Sigmoid colon (tissue), 7 donors: ENCODE measurements around the gene JAM2. TPM values are rescaled to one million over a fixed set of nuclear protein-coding genes. Genes with fewer than 3 reads are reported as not detected.

Source experiments
- DNase-seq: peaks from one replicate; pipeline ENCODE4 v3.0.0-alpha.2; 2019
- H3K27ac ChIP-seq, 4 donors: fragments of 200-600 bp; sonication (generic); one replicate each; pipeline ENCODE4 v1.5.1; 2016 to 2019; ENCODE audit warnings: mild to moderate bottlenecking in 1 of 4
- H3K27me3 ChIP-seq, 3 donors: fragments of 200-600 bp; sonication (generic); one replicate each; pipeline ENCODE4 v1.5.1; 2019; ENCODE audit warnings: mild to moderate bottlenecking in 1 of 3
- H3K36me3 ChIP-seq, 4 donors: fragments of 200-600 bp; sonication (generic); one replicate each; pipeline ENCODE4 v1.5.1; 2016 to 2019
- H3K4me1 ChIP-seq, 4 donors: fragments of 200-600 bp; sonication (generic); one replicate each; pipeline ENCODE4 v1.5.1; 2017 to 2019
- H3K4me3 ChIP-seq, 4 donors: fragments of 200-600 bp; sonication (generic); one replicate each; pipeline ENCODE4 v1.5.1; 2017 to 2019; ENCODE audit warnings: mild to moderate bottlenecking in 2 of 4, moderate library complexity in 1 of 4
- H3K9me3 ChIP-seq, 4 donors: fragments of 200-600 bp in 3 of 4; sonication (generic) in 3 of 4; one replicate each; pipeline versions ENCODE4 v1.5.1 to v1.6.1; 2013 to 2019
- EP300 ChIP-seq, 4 donors: sonication (generic); formaldehyde crosslinking; IDR thresholded peaks; one replicate each; pipeline ENCODE4 v1.6.1; 2017; ENCODE audit warnings: antibody characterized with exemption in 4 of 4
- POLR2A ChIP-seq, 2 donors: fragments of 450-650 bp; IDR thresholded peaks; one replicate each; pipeline ENCODE4 v1.6.1; 2016; ENCODE audit warnings: antibody characterized with exemption in 2 of 2, mild to moderate bottlenecking in 2 of 2, moderate library complexity in 2 of 2
- POLR2AphosphoS5 ChIP-seq, 4 donors: sonication (generic); formaldehyde crosslinking; IDR thresholded peaks; one replicate each; pipeline ENCODE4 v1.6.1; 2017; ENCODE audit warnings: antibody characterized with exemption in 4 of 4
- WGBS, 2 donors: extraction: QIAGEN DNeasy Blood & Tissue Kit; methylation state at CpG; one replicate each; pipeline ENCODE4 v1.1.7; 2013; 5-methylcytosine and 5-hydroxymethylcytosine counted together
- intact Hi-C: fragments of 100-400 bp; cut with DNase I; formaldehyde crosslinking; loops from one replicate; pipeline ENCODE4 v1.15.1; 2023
- polyA plus RNA-seq, 3 donors: library from polyadenylated mRNA; stranded (reverse); fragments of 200-250 nt; gene quantifications; one replicate each; pipeline ENCODE4 v1.2.3, GENCODE V29; 2013
- total RNA-seq, 4 donors: library from RNA; depleted of rRNA; stranded (reverse); fragments of >200 nt; gene quantifications; one replicate each; pipeline ENCODE4 v1.1.0, GENCODE V29; 2016
- TF ChIP-seq, protein P1 (sequence below), 4 experiments: fragments of 450-650 bp in 3 of 4; fragments of 200-600 bp in 1 of 4; IDR thresholded peaks; one replicate each; pipeline ENCODE4 v1.5.1; 2016 to 2019; ENCODE audit warnings: antibody characterized with exemption in 4 of 4, mild to moderate bottlenecking in 3 of 4, moderate library complexity in 2 of 4
- donor health status: healthy with polysubstance abuse.
- donor health status: Bipolar disorder and iron deficiency.
- donor health status: healthy.

The JAM2 gene
- total and polyA plus RNA-seq, 7 donors = 0.46 to 31.6 (median 13.0) TPM

DNA sequence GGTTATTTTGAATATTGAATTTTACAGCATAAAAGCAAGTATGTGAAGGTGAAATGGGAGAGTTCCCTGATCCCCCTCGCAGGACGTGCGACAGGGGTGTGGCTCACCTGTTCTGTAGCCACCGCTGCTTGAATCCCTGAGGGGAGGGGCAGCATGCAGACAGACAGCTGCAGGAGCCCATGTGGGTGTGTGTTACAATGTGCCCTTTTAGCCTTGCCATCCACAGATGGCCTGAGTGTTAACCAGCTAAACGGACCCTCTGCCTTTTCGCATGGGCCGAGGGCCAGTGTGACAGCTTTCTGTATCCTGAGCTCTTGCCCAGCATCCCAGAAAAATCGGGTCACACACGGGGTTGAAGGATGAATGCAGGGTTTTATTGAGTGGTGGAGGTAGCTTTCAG, 43.3 kb downstream of the JAM2 start:
- TF ChIP-seq EP300 (IDR thresholded peaks at IDR 0.05) = no peak
- TF ChIP-seq, protein P1, sequence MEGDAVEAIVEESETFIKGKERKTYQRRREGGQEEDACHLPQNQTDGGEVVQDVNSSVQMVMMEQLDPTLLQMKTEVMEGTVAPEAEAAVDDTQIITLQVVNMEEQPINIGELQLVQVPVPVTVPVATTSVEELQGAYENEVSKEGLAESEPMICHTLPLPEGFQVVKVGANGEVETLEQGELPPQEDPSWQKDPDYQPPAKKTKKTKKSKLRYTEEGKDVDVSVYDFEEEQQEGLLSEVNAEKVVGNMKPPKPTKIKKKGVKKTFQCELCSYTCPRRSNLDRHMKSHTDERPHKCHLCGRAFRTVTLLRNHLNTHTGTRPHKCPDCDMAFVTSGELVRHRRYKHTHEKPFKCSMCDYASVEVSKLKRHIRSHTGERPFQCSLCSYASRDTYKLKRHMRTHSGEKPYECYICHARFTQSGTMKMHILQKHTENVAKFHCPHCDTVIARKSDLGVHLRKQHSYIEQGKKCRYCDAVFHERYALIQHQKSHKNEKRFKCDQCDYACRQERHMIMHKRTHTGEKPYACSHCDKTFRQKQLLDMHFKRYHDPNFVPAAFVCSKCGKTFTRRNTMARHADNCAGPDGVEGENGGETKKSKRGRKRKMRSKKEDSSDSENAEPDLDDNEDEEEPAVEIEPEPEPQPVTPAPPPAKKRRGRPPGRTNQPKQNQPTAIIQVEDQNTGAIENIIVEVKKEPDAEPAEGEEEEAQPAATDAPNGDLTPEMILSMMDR (IDR thresholded peaks at IDR 0.05) = no peak
- TF ChIP-seq POLR2A (IDR thresholded peaks at IDR 0.05) = no peak
- TF ChIP-seq POLR2AphosphoS5 (IDR thresholded peaks at IDR 0.05) = no peak
- no peak overlapping the region for H3K27ac ChIP-seq
- no peaks in the 10 kb centered on the region for H3K27me3 ChIP-seq
- intact Hi-C loops = no loop called here
- no peaks in the 10 kb centered on the region for H3K36me3 ChIP-seq
- H3K4me1 ChIP-seq = peaks cover 0 to 18% (median 11%) of the 10 kb centered on the region in 4 donors
- H3K9me3 ChIP-seq = no peaks in the 10 kb centered on the region
- DNase-seq = no peak
- WGBS, 2 donors = 45 to 72% methylated on average over 9 of the region's 9 CpGs
- H3K4me3 ChIP-seq = no peak overlapping the region

GRCh38 chr21:25687787-25688186, 48.7 kb downstream of the JAM2 start:
- Histone ChIP-seq H3K36me3 (no peaks in the 10 kb centered on the region), H3K27ac (peak overlapping the region in 3 of 4 donors; percentile 5 to 69 (median 9)), H3K27me3 (no peaks in the 10 kb centered on the region), H3K4me1 (peaks cover 0 to 29% (median 20%) of the 10 kb centered on the region in 4 donors), H3K4me3 (no peak overlapping the region), H3K9me3 (no peaks in the 10 kb centered on the region)
- intact Hi-C loops = no loop called here
- no peak for DNase-seq
- 84 to 90% methylated on average over 4 of the region's 4 CpGs for WGBS, 2 donors
- no peak for TF ChIP-seq EP300 (IDR thresholded peaks at IDR 0.05)
- no peak for TF ChIP-seq POLR2AphosphoS5 (IDR thresholded peaks at IDR 0.05)
- TF ChIP-seq, protein P1 (IDR thresholded peaks at IDR 0.05) = no peak
- TF ChIP-seq POLR2A (IDR thresholded peaks at IDR 0.05) = no peak

DNA sequence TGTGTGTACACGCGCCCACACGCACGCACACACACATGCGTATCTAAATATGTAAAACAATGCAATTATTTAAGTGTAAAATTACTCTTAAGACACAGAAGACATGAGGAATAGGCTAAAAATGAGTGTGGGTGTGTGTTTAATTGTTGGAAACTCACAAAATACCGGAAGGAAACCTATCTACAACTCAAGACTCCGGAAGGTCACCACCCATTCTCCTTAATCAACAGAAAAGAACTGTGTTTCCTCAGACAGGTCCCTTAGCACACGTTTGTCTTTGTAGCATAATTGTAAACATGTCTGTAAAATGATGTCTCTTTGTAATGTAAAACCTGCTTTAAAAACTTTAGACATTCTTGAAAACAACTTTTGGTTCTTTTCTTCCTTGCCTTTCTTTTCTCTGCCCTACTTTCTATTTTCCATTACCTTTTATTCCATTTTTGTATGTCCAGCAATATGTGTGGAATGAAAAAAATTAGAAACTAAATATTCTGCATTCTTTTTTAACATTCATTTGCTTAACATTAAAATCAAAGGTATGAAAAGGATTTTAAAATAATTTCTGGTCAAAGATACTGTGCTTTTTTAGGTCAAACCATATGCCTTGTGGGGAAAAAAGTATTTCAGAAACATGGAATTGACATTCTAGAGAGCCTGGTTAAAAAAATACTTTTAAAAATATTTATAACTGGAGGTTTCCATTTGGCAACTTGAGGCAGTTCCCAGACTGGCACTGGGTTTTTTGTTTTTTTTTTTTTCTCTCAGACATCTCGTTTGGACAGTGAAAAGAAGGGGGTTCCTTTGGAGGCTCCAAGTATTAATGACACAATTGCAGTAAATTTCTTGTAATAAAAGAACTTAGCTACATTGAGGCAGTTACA, 49.5 kb downstream of the JAM2 start:
- H3K27me3 ChIP-seq = no peaks in the 10 kb centered on the region
- TF ChIP-seq POLR2A (IDR thresholded peaks at IDR 0.05) (no peak), POLR2AphosphoS5 (IDR thresholded peaks at IDR 0.05) (peak in 1 of 4 donors; percentile 8), EP300 (IDR thresholded peaks at IDR 0.05) (no peak)
- TF ChIP-seq, protein P1 (IDR thresholded peaks at IDR 0.05) = no peak
- H3K4me3 ChIP-seq = no peak overlapping the region
- peak overlapping the region in 3 of 4 donors; percentile 5 to 69 (median 9) for H3K27ac ChIP-seq
- no peak for DNase-seq
- peaks cover 0 to 29% (median 20%) of the 10 kb centered on the region in 4 donors for H3K4me1 ChIP-seq
- H3K9me3 ChIP-seq = no peaks in the 10 kb centered on the region
- H3K36me3 ChIP-seq = no peaks in the 10 kb centered on the region
- intact Hi-C loops = no loop called here
- WGBS, 2 donors = 75 to 78% methylated on average over 9 of the region's 9 CpGs

DNA sequence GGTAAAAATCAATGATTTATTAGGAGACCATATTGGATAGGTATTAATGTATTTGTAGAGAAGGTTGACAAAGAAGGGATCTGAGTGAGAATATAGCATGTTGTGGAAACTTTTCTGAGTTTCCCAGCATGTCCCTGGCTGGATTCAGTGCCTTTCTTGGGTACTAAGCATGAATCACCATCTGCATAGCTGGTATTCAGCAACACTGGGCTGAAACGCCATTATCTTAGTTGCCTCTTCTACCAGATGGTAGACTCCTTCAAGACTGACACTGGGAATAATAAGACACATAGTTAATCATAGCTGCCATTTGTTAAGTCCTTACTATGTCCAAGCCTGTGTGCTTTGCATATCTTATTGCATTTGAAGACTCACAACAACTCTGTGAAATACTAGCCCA, 50.2 kb downstream of the JAM2 start:
- Histone ChIP-seq H3K36me3 (no peaks in the 10 kb centered on the region), H3K27me3 (no peaks in the 10 kb centered on the region), H3K9me3 (no peaks in the 10 kb centered on the region), H3K4me3 (no peak overlapping the region), H3K4me1 (peaks cover 0 to 29% (median 20%) of the 10 kb centered on the region in 4 donors), H3K27ac (peak overlapping the region in 2 of 4 donors; percentile 9 to 69)
- no peak for DNase-seq
- TF ChIP-seq POLR2A (IDR thresholded peaks at IDR 0.05) (no peak), POLR2AphosphoS5 (IDR thresholded peaks at IDR 0.05) (no peak), EP300 (IDR thresholded peaks at IDR 0.05) (no peak)
- TF ChIP-seq, protein P1 (IDR thresholded peaks at IDR 0.05) = no peak
- intact Hi-C loops = no loop called here
- WGBS, 2 donors = 74 to 91% methylated on average over 1 of the region's 1 CpG
